Suprapubic skin (tissue), 4 donors: ENCODE measurements around the gene DISC1. TPM values are rescaled to one million over a fixed set of nuclear protein-coding genes. Genes with fewer than 3 reads are reported as not detected.

Source experiments
- DNase-seq, 2 donors: peaks; one replicate each; pipeline ENCODE4 v3.0.0-alpha.2; 2019; ENCODE audit warnings: low spot score in 2 of 2
- H3K27ac ChIP-seq: fragments of 200-600 bp; sonication (generic); one replicate; pipeline ENCODE4 v1.5.1; 2019
- H3K27me3 ChIP-seq: fragments of 200-600 bp; sonication (generic); one replicate; pipeline ENCODE4 v1.5.1; 2019
- H3K36me3 ChIP-seq: fragments of 200-600 bp; sonication (generic); one replicate; pipeline ENCODE4 v1.5.1; 2019
- H3K4me1 ChIP-seq: fragments of 200-600 bp; sonication (generic); one replicate; pipeline ENCODE4 v1.5.1; 2019
- H3K4me3 ChIP-seq: fragments of 200-600 bp; sonication (generic); one replicate; pipeline ENCODE4 v1.5.1; 2019; ENCODE audit warnings: mild to moderate bottlenecking
- H3K9me3 ChIP-seq: fragments of 200-600 bp; sonication (generic); one replicate; pipeline ENCODE4 v1.5.1; 2019
- EP300 ChIP-seq: sonication (generic); formaldehyde crosslinking; IDR thresholded peaks from one replicate; pipeline ENCODE4 v1.6.1; 2017; ENCODE audit warnings: antibody characterized with exemption
- POLR2A ChIP-seq, 2 donors: fragments of 450-650 bp; IDR thresholded peaks; one replicate each; pipeline ENCODE4 v1.6.1; 2017; ENCODE audit warnings: antibody characterized with exemption in 2 of 2, mild to moderate bottlenecking in 2 of 2, moderate library complexity in 2 of 2
- POLR2AphosphoS5 ChIP-seq, 3 donors: sonication (generic); formaldehyde crosslinking; IDR thresholded peaks; one replicate each; pipeline ENCODE4 v1.6.1; 2017; ENCODE audit warnings: antibody characterized with exemption in 3 of 3
- WGBS: methylation state at CpG from one replicate; pipeline ENCODE4 v1.1.5; 2018; 5-methylcytosine and 5-hydroxymethylcytosine counted together
- total RNA-seq, 4 donors: library from RNA; depleted of rRNA; stranded (reverse); fragments of >200 nt; gene quantifications; one replicate each; pipeline ENCODE4 v1.1.0, GENCODE V29; 2016
- TF ChIP-seq, protein P1 (sequence below), 2 donors: fragments of 200-600 bp in 1 of 2; fragments of 450-650 bp in 1 of 2; sonication (generic) in 1 of 2; IDR thresholded peaks; one replicate each; pipeline ENCODE4 v1.5.1; 2016 to 2019; ENCODE audit warnings: antibody characterized with exemption in 2 of 2, mild to moderate bottlenecking in 1 of 2, moderate library complexity in 1 of 2

DISC1 gene
- total RNA-seq, 4 donors from 2014 or later = 3.0 to 8.4 (median 5.2) TPM

DNA sequence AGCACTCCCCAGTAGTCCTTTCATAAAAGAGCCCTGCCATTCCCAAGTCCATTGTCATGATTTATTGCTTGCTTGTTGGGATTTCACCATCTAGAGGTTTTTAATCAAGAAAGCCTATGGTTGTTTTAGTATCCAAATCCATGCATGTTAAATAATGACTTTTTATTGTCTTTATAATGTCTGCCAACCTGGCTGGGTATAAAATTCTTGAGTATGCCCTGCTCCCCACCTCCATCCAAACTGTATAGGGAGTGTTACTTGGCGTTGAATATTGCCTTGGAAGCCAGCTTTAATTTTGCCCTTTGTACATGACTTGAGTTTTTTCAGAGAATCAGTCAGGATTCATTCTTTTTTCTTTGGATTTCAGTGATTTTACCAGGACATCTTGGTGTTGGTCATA is 44.2 kb downstream of the DISC1 start:
- no peaks in the 10 kb centered on the region for H3K36me3 ChIP-seq
- no peak overlapping the region for H3K27ac ChIP-seq
- H3K9me3 ChIP-seq = no peaks in the 10 kb centered on the region
- no peak overlapping the region for H3K4me3 ChIP-seq
- no peaks in the 10 kb centered on the region for H3K4me1 ChIP-seq
- no peaks in the 10 kb centered on the region for H3K27me3 ChIP-seq
- WGBS = 93% methylated on average over 1 of the region's 1 CpG
- TF ChIP-seq POLR2A (IDR thresholded peaks at IDR 0.05) = no peak
- no peak for TF ChIP-seq POLR2AphosphoS5 (IDR thresholded peaks at IDR 0.05)
- no peak for TF ChIP-seq EP300
- TF ChIP-seq, protein P1, sequence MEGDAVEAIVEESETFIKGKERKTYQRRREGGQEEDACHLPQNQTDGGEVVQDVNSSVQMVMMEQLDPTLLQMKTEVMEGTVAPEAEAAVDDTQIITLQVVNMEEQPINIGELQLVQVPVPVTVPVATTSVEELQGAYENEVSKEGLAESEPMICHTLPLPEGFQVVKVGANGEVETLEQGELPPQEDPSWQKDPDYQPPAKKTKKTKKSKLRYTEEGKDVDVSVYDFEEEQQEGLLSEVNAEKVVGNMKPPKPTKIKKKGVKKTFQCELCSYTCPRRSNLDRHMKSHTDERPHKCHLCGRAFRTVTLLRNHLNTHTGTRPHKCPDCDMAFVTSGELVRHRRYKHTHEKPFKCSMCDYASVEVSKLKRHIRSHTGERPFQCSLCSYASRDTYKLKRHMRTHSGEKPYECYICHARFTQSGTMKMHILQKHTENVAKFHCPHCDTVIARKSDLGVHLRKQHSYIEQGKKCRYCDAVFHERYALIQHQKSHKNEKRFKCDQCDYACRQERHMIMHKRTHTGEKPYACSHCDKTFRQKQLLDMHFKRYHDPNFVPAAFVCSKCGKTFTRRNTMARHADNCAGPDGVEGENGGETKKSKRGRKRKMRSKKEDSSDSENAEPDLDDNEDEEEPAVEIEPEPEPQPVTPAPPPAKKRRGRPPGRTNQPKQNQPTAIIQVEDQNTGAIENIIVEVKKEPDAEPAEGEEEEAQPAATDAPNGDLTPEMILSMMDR (IDR thresholded peaks at IDR 0.05) = no peak
- no peak for DNase-seq

- TF ChIP-seq POLR2A (IDR thresholded peaks at IDR 0.05) (no peak), EP300 (no peak), POLR2AphosphoS5 (IDR thresholded peaks at IDR 0.05) (no peak)
- TF ChIP-seq, protein P1 (IDR thresholded peaks at IDR 0.05) = no peak
- no peak overlapping the region for H3K27ac ChIP-seq
- no peak for DNase-seq
- H3K27me3 ChIP-seq = no peaks in the 10 kb centered on the region
- no peak overlapping the region for H3K4me3 ChIP-seq
- peaks cover 4% of the 10 kb centered on the region for H3K4me1 ChIP-seq
- H3K9me3 ChIP-seq = no peaks in the 10 kb centered on the region
- no peaks in the 10 kb centered on the region for H3K36me3 ChIP-seq
- 91% methylated on average over 6 of the region's 6 CpGs for WGBS
These were observed 48.0 kb downstream of the DISC1 start for GRCh38 chr1:231674575-231674974.

DNA sequence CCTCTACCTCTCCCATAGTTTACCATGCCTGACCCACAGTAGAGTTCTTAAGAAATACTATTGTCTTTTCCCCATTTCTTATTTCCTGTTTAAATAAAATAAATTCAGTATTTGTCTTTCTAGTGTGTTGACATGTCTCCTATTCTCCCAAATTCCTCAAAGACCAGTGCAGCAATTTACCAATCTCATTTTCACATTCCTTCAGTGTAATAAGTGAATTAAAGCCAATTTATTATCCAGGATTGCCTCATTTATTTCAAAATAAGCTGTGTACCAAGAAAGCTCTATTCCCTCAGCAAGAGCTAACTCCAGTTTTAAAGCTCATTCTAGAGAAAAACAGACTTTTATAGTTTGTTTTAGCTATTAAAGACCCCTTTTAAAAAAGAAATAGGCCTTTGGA is 49.9 kb downstream of the DISC1 start:
- H3K36me3 ChIP-seq = no peaks in the 10 kb centered on the region
- H3K4me3 ChIP-seq = no peak overlapping the region
- H3K4me1 ChIP-seq = peaks cover 4% of the 10 kb centered on the region
- TF ChIP-seq, protein P1 (IDR thresholded peaks at IDR 0.05) = no peak
- no peak for TF ChIP-seq EP300
- H3K27me3 ChIP-seq = no peaks in the 10 kb centered on the region
- H3K9me3 ChIP-seq = no peaks in the 10 kb centered on the region
- DNase-seq = no peak
- H3K27ac ChIP-seq = no peak overlapping the region

GRCh38 chr1:231677442-231677841 is 50.9 kb downstream of the DISC1 start:
- Histone ChIP-seq H3K4me1 (peaks cover 4% of the 10 kb centered on the region), H3K9me3 (no peaks in the 10 kb centered on the region), H3K27me3 (no peaks in the 10 kb centered on the region), H3K27ac (no peak overlapping the region), H3K4me3 (no peak overlapping the region), H3K36me3 (no peaks in the 10 kb centered on the region)
- no peak for TF ChIP-seq POLR2AphosphoS5 (IDR thresholded peaks at IDR 0.05)
- TF ChIP-seq EP300 = no peak
- TF ChIP-seq POLR2A (IDR thresholded peaks at IDR 0.05) = no peak
- TF ChIP-seq, protein P1 (IDR thresholded peaks at IDR 0.05) = no peak
- DNase-seq = no peak
- 93% methylated on average over 10 of the region's 10 CpGs for WGBS

DNA sequence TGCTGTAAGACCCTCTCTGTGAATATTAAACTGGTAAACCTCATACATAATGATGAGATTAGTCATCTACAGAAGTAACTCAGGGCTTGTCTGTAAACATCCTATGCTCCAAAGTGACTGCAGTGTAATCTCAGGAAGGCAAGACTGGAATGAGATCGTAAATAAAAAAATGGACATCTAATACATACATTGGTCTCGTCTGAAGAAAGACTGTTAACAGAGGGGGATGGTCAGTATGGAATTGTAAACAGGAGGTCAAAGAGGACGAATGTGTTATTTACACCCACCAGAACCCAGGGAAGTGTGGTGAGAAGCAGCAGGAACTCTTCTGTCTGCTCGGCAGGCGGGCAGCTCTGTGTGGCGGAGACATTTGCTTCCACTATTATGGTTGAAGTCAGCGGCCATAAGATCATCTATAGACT is 51.4 kb downstream of the DISC1 start:
- Histone ChIP-seq H3K27me3 (no peaks in the 10 kb centered on the region), H3K36me3 (no peaks in the 10 kb centered on the region), H3K27ac (no peak overlapping the region), H3K4me1 (peaks cover 4% of the 10 kb centered on the region), H3K4me3 (no peak overlapping the region), H3K9me3 (no peaks in the 10 kb centered on the region)
- WGBS = 91% methylated on average over 7 of the region's 7 CpGs
- DNase-seq = no peak
- no peak for TF ChIP-seq POLR2A (IDR thresholded peaks at IDR 0.05)
- TF ChIP-seq EP300 = no peak
- TF ChIP-seq, protein P1 (IDR thresholded peaks at IDR 0.05) = no peak
- TF ChIP-seq POLR2AphosphoS5 (IDR thresholded peaks at IDR 0.05) = no peak
